ENCODE data around the gene ID1.

Gene ID1

GRCh38 chr20:31572042-31572700 is 32.9 kb upstream of the ID1 start:
- TF ChIP-seq ZNF8 (CRISPR knock-in tag; IDR thresholded peaks at IDR 0.05) (no peak), TOX (CRISPR knock-in tag; IDR thresholded peaks at IDR 0.05; ENCODE audit: borderline replicate concordance) (0 out of 2 replicates have a peak, but pooled peaks have one; percentile 10)
- no peak for ATAC-seq

- TF ChIP-seq ZNF565 (CRISPR knock-in tag; conservative IDR thresholded peaks at IDR 0.05; ENCODE audit: low read depth) (peak; percentile 62; the same call in 1 of the 2 replicates), PPARA (CRISPR knock-in tag; IDR thresholded peaks at IDR 0.05; ENCODE audit: borderline replicate concordance) (peak; percentile 86; the same call in 1 of the 2 replicates), ZFP30 (CRISPR knock-in tag; IDR thresholded peaks at IDR 0.05) (peak; percentile 45; the same call in 1 of the 2 replicates), RARB (CRISPR knock-in tag; IDR thresholded peaks at IDR 0.05) (peak; percentile 50; the same call in 1 of the 2 replicates), TOX (CRISPR knock-in tag; IDR thresholded peaks at IDR 0.05; ENCODE audit: borderline replicate concordance) (peak; percentile 23; the same call in 1 of the 2 replicates), ESRRG (CRISPR knock-in tag; IDR thresholded peaks at IDR 0.05) (peak; percentile 49; the same call in 1 of the 2 replicates), ZNF70 (CRISPR knock-in tag; IDR thresholded peaks at IDR 0.05) (0 out of 2 replicates have a peak, but pooled peaks have one; percentile 33), ZNF8 (CRISPR knock-in tag; IDR thresholded peaks at IDR 0.05) (no peak), CSRNP3 (CRISPR knock-in tag; IDR thresholded peaks at IDR 0.05) (peak; percentile 78; the same call in 1 of the 2 replicates), ZFP3 (CRISPR knock-in tag; IDR thresholded peaks at IDR 0.05) (peak; percentile 86; the same call in 1 of the 2 replicates), SNAI2 (CRISPR knock-in tag; IDR thresholded peaks at IDR 0.05) (peak; percentile 19; the same call in 1 of the 2 replicates), PATZ1 (CRISPR knock-in tag; IDR thresholded peaks at IDR 0.05; ENCODE audit: borderline replicate concordance) (peak; percentile 89), BACH2 (CRISPR knock-in tag; IDR thresholded peaks at IDR 0.05; ENCODE audit: borderline replicate concordance) (peak; percentile 60; the same call in 1 of the 2 replicates), CREB5 (CRISPR knock-in tag; IDR thresholded peaks at IDR 0.05; ENCODE audit: low read depth) (peak; percentile 74), ISL1 (CRISPR knock-in tag; IDR thresholded peaks at IDR 0.05) (peak; percentile 38; the same call in 1 of the 2 replicates), CSDC2 (CRISPR knock-in tag; IDR thresholded peaks at IDR 0.05) (peak; percentile 89; the same call in 1 of the 2 replicates), ZC3H10 (CRISPR knock-in tag; IDR thresholded peaks at IDR 0.05) (peak; percentile 90), TCF4 (CRISPR knock-in tag; IDR thresholded peaks at IDR 0.05; ENCODE audit: borderline replicate concordance) (peak; percentile 35; the same call in 1 of the 2 replicates), TSHZ2 (CRISPR knock-in tag; IDR thresholded peaks at IDR 0.05) (peak; percentile 69), ARNTL (CRISPR knock-in tag; IDR thresholded peaks at IDR 0.05; ENCODE audit: borderline replicate concordance, low read depth) (peak; percentile 9; the same call in 1 of the 2 replicates), POU6F1 (CRISPR knock-in tag; IDR thresholded peaks at IDR 0.05; ENCODE audit: borderline replicate concordance, low read depth) (no peak), GLIS3 (CRISPR knock-in tag; IDR thresholded peaks at IDR 0.05) (peak; percentile 95), OSR1 (CRISPR knock-in tag; IDR thresholded peaks at IDR 0.05) (no peak)
- ATAC-seq = peak; percentile 75
Observed at GRCh38 chr20:31572701-31573554, 32.2 kb upstream of the ID1 start.
